DMS153 treated with DMSO at 0.1 percent for 48 hours (cell line): ENCODE results near the gene NOL3.

ENCODE experiments used
- DNase-seq: peaks from one replicate; lab custom pipeline; 2025; ENCODE audit not compliant: unreplicated experiment; lab: John Stamatoyannopoulos, UW

The NOL3 gene

GRCh38 chr16:67188323-67188722, 18.0 kb downstream of the NOL3 start:
- DNase-seq: no peak

DNA sequence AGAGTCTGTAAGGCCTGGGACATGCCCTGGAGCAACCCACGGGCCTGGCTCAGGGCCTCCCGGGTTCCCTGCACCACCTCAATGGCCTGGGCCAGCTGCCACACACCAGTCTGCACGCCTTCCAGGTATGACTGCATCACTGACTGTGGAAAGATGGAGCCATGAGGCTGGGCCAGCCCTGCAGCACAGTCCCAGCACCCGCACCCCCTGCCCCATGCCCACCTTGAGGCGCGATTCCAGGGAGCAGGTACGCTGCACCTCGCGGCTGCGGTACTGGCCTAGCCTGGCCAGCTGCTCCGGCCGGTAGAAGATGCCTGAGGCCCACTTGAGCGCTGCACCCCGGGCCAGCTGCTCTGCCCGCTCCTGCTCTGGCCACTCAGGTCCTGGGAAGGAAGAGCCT, 18.5 kb downstream of the NOL3 start:
- no peak for DNase-seq

DNA sequence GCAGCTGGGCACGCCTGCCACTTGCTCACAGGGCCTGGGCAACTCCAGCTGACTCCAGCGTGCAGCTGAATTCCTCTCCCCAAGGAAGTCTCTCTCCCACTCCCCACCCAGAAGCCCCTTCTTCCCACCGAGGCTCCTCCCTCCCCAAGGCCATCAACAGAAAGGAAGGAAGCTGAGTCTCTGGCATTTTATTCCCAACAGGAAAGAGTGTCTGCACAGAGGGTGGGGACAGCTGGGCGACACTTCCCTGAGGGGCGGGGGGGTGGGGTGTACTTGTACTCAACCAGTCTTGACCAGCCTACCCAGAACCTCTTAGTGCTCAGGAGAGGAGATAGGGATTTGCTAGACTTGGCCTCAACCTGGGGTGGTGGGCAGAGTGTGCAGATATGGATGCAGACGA, 19.7 kb downstream of the NOL3 start, which contains the start of gene EXOC3L1:
Gene EXOC3L1, minus strand, starts transcription at position 96 of the 400 bp plus-strand sequence. CDS start 460 bp downstream, outside the sequence.
- DNase-seq: no peak

- no peak for DNase-seq
Observed at GRCh38 chr16:67190448-67191399, 20.4 kb downstream of the NOL3 start.

- no peak for DNase-seq
Observed at GRCh38 chr16:67191411-67191994, 21.2 kb downstream of the NOL3 start.

DNA sequence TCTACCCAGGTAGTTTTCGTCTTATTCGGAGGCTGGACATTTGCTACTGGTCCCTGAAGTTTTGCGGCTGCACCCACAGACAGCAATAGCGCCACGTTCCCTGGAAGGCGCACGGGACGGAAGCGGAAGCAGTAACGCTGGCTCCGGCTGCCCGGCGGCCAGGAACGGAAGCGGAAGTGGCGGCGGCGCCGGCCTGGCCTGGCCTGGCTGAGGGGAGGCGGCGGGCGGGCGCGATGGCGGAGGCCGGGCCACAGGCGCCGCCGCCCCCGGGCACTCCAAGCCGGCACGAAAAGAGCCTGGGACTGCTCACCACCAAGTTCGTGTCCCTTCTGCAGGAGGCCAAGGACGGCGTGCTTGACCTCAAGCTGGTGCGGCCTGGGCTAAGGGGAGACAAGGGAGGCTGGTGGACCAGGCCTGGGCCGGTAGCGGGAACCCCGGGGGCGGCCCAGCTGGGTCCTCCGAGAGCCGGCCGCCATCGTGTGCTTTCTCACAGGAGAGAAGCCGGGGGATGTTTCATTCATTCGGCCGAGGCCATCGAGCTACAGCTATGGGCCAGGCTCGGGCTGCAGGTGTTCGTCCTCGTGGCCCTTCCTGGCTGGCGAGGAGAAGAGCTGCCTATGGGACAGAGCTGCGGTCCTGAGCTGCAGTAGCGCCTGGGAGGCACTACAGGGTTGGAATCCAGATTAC, 21.8 kb downstream of the NOL3 start, which contains the start of gene E2F4:
Gene E2F4, plus strand, starts transcription at position 161 of the 687 bp plus-strand sequence. Its CDS starts 73 bp downstream, at position 234.
- peak; percentile 85 for DNase-seq

GRCh38 chr16:67192781-67193361, 22.5 kb downstream of the NOL3 start:
- no peak for DNase-seq

- DNase-seq: no peak
Observed at GRCh38 chr16:67193536-67193935, 23.2 kb downstream of the NOL3 start.

DNA sequence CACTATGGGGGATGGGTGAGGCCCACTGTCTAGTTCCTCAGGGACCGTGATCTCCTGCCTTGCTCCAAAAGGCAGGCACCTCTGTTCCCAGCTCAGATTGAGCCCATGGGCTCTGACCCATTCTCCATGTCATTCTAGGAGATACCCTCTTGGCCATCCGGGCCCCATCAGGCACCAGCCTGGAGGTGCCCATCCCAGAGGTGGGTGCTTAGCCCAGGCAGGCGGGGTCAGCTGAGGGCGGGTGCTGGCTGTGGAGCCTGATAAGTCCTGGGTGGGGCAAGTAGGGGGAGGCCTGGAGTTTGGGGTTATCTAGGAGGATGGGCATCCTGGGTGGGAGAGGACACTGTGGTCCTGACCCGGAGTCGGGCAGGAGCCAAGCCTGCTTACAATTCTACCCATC, 23.9 kb downstream of the NOL3 start:
- no peak for DNase-seq

GRCh38 chr16:67195676-67196075, 25.3 kb downstream of the NOL3 start:
- DNase-seq: no peak

DNA sequence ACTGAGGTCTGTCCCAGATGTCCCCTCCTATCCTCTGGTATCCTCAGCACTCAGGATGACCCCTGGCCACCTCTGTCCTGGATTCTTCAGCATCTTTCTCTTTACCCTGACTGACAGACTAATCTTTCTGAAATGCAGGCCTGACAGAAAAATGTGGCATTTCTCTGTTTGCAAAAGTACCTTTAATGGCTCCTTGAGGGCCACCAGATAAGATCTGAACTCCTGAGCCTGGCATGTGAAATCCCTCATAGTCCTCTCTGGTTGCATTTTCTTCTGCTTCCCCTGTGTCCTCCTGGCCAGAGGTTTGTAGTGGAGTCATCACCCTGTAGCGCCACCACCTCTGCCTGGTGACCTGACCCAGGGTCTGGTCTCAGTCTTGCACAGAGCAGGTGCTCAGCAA, 26.5 kb downstream of the NOL3 start:
- no peak for DNase-seq

DNA sequence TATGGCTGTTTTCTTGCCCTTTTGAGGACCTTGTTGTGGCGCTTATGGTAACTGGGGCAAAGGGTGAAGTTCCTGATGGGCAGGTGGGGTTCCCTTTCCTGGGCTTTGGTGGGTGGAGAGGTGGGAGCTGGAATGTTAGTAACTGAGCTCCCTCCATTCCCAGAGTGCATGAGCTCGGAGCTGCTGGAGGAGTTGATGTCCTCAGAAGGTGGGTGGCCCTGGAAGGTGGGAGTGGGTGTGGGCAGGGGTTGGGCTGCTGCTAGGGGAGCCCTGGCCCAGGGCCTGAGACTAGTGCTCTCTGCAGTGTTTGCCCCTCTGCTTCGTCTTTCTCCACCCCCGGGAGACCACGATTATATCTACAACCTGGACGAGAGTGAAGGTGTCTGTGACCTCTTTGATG, 27.4 kb downstream of the NOL3 start:
- DNase-seq: no peak

DNA sequence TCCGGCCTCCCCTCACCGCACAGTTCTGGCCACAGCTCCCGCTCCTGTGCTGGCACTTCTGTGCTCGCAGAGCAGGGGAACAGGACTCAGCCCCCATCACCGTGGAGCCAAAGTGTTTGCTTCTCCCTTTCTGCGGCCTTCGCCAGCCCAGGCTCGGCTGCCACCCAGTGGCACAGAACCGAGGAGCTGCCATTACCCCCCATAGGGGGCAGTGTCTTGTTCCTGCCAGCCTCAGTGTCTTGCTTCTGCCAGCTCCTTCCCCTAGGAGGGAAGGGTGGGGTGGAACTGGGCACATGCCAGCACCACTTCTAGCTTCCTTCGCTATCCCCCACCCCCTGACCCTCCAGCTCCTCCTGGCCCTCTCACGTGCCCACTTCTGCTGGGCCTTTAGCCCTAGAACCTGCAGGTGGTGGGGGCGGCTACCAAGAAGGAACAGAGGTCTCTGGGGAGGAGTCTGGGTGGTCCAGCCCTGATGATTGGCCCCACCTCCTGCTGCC, 27.9 kb downstream of the NOL3 start:
- DNase-seq: peak; percentile 35

GRCh38 chr16:67199011-67199807, 28.9 kb downstream of the NOL3 start, which contains the start of gene ELMO3:
Gene ELMO3 (plus strand): TSS chr16:67199131. CDS start chr16:67199327, 196 bp downstream.
- DNase-seq: peak; percentile 36

- DNase-seq: no peak
Observed at GRCh38 chr16:67199808-67200198, 29.5 kb downstream of the NOL3 start.

DNA sequence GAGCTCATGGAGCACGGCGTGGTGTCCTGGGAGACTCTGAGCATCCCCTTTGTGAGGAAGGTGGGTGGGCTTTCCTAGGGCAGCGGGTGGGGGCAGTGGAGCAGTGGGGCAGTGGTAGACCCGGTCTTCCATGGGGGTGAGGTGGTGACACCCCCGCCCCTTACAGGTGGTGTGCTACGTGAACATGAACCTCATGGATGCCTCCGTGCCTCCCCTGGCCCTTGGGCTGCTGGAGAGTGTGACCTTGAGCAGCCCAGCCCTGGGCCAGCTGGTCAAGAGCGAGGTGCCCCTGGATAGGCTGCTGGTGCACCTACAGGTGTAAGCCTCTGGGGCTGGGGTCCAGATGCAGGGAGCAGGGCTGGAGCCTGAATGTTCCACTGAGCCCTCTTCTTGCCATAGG, 30.2 kb downstream of the NOL3 start:
- no peak for DNase-seq

GRCh38 chr16:67201411-67202345, 31.3 kb downstream of the NOL3 start:
- DNase-seq: no peak

DNA sequence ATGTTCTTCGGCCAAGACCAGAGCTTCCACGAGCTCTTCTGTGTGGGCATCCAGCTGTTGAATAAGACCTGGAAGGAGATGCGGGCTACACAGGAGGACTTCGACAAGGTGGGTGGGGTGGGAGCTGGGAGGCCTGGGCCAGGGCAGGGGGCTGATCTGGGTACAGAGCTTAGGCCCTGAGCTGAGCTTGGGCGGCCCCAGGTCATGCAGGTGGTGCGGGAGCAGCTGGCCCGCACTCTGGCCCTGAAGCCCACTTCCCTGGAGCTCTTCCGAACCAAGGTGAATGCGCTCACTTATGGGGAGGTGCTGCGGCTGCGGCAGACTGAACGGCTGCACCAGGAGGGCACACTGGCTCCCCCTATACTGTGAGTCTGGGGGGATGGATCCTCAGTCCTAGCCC, 32.1 kb downstream of the NOL3 start:
- DNase-seq: no peak

DNA sequence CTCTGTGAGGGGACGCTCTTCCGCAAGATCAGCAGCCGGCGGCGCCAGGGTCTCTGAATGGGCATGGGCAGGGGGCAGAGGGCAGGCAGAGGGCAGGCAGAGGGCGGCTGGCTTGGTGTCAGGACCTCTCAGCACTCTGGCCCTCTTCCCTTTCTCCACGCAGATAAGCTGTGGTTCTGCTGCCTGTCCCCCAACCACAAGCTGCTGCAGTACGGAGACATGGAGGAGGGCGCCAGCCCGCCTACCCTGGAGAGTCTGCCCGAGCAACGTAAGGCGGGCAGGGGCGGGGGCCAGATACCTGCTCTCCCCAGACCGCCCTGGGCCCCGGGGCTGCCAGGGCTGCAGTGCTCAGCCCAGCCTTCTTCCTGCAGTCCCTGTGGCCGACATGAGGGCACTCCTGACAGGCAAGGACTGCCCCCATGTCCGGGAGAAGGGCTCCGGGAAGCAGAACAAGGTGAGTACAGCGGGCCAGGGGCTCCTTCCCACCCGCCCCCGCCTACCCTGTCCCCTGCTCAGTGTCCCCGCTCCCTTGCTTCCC, 32.7 kb downstream of the NOL3 start:
- no peak for DNase-seq
